Measurements from ENCODE around the gene KCNS1.
"Not testable (repeated sequence)": the region's sequence is repeated elsewhere in the genome, so short reads cannot be mapped to it uniquely, and the experiment has no call there.

KCNS1 gene, protein sequence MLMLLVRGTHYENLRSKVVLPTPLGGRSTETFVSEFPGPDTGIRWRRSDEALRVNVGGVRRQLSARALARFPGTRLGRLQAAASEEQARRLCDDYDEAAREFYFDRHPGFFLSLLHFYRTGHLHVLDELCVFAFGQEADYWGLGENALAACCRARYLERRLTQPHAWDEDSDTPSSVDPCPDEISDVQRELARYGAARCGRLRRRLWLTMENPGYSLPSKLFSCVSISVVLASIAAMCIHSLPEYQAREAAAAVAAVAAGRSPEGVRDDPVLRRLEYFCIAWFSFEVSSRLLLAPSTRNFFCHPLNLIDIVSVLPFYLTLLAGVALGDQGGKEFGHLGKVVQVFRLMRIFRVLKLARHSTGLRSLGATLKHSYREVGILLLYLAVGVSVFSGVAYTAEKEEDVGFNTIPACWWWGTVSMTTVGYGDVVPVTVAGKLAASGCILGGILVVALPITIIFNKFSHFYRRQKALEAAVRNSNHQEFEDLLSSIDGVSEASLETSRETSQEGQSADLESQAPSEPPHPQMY

DNA sequence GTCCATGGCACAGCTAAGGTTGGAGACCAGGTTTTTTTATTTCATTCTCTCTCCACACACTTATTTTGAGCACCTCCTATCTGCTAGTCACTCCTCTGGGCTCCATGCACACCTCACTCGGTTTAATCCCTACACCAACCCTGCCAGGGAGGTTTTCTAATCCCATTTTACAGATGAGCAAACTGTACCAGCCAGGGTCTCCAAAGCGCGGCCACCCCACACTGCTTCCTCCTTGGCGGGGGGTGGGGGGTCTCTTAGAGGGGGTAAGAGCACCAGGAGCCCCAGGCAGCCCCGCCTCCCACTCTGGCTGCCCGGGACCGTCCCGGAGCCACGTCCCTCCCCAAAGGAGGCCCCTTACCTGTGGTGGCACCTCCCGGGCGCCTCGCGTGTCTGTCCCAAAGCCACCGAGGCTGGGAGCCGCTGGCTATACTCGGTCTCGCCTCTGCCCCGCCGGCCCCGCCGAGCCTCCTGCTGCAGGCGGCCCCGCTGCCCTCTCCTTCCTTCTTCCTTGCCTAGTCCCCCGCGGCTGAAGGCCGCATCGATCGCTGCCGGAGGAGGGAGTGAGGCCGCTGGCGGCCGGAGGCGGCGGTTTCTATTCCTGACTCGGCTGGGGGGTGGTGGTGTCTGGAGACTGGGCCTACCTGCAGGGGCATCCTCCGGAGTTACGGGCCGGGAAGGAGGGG, at the start of gene KCNS1:
KCNS1 (minus strand) TSS at position 565 of the 683 bp plus-strand sequence. CDS start 1,891 bp downstream, outside the sequence.
- peak; percentile 52 for DNase-seq (ENCODE audit: low spot score)
- TF ChIP-seq, protein P1, sequence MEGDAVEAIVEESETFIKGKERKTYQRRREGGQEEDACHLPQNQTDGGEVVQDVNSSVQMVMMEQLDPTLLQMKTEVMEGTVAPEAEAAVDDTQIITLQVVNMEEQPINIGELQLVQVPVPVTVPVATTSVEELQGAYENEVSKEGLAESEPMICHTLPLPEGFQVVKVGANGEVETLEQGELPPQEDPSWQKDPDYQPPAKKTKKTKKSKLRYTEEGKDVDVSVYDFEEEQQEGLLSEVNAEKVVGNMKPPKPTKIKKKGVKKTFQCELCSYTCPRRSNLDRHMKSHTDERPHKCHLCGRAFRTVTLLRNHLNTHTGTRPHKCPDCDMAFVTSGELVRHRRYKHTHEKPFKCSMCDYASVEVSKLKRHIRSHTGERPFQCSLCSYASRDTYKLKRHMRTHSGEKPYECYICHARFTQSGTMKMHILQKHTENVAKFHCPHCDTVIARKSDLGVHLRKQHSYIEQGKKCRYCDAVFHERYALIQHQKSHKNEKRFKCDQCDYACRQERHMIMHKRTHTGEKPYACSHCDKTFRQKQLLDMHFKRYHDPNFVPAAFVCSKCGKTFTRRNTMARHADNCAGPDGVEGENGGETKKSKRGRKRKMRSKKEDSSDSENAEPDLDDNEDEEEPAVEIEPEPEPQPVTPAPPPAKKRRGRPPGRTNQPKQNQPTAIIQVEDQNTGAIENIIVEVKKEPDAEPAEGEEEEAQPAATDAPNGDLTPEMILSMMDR (IDR thresholded peaks at IDR 0.05; ENCODE audit: extremely low read depth, missing control alignments) = no peak

DNA sequence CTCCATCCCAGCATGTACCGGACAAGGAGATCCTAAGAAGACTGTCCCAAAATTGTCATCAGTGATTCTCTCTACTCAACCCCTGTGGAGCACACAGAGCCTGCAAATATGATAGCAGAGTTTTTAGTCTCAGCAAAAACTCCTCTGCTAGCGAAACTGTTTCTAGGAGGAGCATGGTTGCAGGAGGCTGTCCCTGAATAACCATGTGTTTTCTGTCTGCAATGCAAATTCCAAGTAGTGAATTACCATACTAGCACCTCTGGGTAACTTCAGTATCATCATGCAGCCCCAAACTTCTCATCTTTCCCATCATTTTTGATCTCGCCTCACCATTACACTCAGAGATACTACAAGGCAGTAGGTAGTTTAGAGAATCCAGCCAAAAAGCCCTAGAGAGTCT, 48.1 kb upstream of the KCNS1 start:
- no peak for DNase-seq (ENCODE audit: low spot score)
- TF ChIP-seq, protein P1 (IDR thresholded peaks at IDR 0.05; ENCODE audit: extremely low read depth, missing control alignments) = no peak

DNA sequence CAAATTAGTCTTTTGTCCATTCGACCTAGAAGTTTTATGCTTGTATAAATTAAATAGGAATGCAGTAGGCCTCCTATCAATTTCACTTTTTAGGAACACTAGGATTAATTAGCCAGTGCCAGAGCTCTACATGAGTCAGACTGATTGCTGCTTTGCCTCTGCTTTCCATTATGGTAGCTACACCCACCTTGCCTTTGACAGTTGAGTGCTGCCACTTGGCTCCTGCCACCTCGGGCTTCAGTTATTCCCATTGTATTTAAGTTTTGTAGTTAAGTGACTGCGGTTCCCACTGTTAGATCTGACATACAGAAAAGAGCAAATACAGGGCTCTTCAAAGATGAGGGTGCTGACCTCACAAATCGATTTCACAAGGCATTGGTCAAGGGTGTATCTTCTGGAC, 39.9 kb upstream of the KCNS1 start:
- TF ChIP-seq, protein P1 (IDR thresholded peaks at IDR 0.05; ENCODE audit: extremely low read depth, missing control alignments) = no peak
- DNase-seq (ENCODE audit: low spot score) = no peak

DNA sequence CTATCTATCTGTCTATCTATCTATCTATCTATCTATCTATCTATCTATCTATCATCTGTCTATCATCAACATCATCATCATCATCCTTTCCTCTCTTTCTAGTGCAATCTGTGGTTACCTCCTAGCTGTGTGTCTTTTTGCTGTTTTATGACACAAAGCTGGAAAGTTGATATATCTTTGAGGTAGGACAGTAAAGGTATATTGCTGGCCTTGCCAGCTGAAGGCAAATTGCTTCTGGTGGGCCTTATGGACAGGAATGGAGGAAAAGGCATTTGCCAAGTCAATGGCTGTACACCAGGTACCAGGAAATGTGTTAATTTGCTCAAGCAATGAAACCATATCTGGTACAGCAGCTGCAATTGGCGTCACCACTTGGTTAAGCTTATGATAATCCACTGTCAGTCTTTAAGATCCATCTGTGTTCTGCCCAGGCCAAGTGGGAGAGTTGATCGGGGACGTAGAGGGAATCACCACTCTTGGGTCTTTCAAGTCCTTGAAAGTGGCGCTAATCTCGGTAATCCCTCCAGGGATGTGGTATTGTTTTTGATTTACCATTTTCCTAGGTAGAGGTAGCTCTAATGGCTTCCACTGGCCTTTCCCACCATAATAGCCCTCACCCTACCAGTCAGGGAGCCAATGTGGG, 38.9 kb upstream of the KCNS1 start:
- DNase-seq (ENCODE audit: low spot score) = not testable (repeated sequence)

DNA sequence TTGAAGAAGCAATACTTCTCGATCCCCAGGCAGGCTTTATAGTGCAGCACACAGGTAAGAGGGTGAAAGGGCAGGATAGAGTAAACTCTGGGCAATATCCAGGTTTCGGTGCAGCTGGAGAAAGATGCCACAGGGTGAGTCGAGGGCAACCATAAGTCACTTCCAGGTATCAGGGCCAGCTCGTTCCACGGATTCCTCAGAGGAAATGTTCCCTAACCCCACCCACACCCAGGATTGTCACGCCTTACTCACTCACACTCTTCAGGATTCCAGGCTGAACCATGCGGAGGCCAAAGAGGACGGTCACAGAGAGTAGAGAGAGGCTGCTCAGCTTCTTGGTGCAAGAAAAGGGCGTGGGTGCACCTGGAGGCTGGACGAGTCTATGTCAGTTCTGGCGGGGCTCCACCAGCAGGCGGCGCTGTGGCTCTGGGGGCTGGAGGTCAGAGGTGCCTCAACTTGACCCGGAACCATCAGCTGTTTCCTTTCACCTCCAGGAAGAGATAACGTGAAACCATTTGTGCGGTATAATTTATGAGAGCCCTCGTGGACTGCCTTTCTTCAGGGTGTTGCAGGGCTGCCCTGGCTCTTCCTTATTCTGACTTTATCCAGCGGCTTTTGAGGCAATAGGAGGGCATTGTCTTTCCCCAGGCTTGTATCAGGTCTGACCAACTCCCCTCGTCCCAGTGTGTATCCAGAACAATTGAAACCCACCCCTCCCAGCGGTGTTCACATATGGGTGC, 37.8 kb upstream of the KCNS1 start:
- TF ChIP-seq, protein P1 (IDR thresholded peaks at IDR 0.05; ENCODE audit: extremely low read depth, missing control alignments) = peak; percentile 64
- DNase-seq (ENCODE audit: low spot score) = peak; percentile 46

DNA sequence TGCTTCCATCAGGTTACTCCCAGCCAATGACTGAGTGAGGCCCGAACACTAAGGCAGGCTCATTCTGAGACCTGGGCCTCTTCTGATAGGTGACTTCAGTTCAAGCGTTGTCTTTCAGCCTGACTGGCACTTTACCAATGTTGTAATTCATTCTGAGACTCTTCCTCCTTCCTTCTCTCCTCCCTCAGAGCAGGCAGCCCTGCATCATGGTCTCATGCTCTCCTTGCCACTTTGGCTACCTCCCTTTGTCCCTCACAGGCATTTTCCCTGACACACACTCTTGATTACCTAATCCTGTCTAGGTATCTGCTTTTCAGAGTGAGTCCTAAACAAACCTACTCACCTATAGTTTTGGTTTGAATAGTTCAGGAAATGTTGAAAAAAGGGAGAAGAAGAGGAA, 36.0 kb upstream of the KCNS1 start:
- DNase-seq (ENCODE audit: low spot score) = no peak
- TF ChIP-seq, protein P1 (IDR thresholded peaks at IDR 0.05; ENCODE audit: extremely low read depth, missing control alignments) = no peak

DNA sequence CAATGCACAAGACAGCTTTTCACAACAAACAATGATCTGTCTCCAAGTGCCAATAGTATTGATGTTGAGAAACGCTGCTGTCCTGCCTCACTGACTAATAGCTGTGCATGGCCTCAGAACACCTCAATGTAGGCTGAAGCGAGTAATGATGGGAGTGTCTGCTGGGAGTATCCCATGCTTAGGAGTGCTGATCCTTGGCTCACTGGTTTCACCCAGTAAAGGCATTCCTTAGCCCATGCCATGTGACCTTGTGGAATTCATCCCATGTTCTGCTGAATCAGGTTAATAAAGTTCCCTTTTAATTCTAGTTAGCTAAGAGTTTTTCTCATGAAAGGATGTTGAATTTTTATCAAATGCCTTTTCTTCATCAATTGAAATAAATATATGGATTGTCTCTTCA, 27.2 kb upstream of the KCNS1 start:
- TF ChIP-seq, protein P1 (IDR thresholded peaks at IDR 0.05; ENCODE audit: extremely low read depth, missing control alignments) = no peak
- no peak for DNase-seq (ENCODE audit: low spot score)
